Parathyroid adenoma (tissue), 2 donors: Measurements from ENCODE around the gene CFAP52.

ENCODE experiments used
- H2AFZ ChIP-seq: fragments of 300-600 bp; sonication (generic); one replicate; pipeline ENCODE4 v1.7.0; 2017; ENCODE audit warnings: antibody characterized with exemption, mild to moderate bottlenecking
- H3K27ac ChIP-seq: fragments of 300-600 bp; sonication (generic); one replicate; pipeline ENCODE4 v1.7.0; 2017
- H3K27me3 ChIP-seq: fragments of 300-600 bp; sonication (generic); one replicate; pipeline ENCODE4 v1.7.0; 2017; ENCODE audit warnings: low read length; ENCODE audit not compliant: control insufficient read depth, insufficient read depth
- H3K36me3 ChIP-seq: fragments of 300-600 bp; sonication (generic); one replicate; pipeline ENCODE4 v1.7.0; 2017; ENCODE audit warnings: low read length; ENCODE audit not compliant: control insufficient read depth, insufficient read depth
- H3K4me1 ChIP-seq: fragments of 300-600 bp; sonication (generic); one replicate; pipeline ENCODE4 v1.7.0; 2017; ENCODE audit warnings: control low read depth
- H3K4me2 ChIP-seq: fragments of 300-600 bp; sonication (generic); one replicate; pipeline ENCODE4 v1.7.0; 2017; ENCODE audit warnings: low read length
- H3K4me3 ChIP-seq: fragments of 300-600 bp; sonication (generic); one replicate; pipeline ENCODE4 v1.7.0; 2017; ENCODE audit warnings: low read depth, low read length
- H3K79me2 ChIP-seq: fragments of 300-600 bp; sonication (generic); one replicate; pipeline ENCODE4 v1.7.0; 2017; ENCODE audit warnings: control low read depth
- H3K9ac ChIP-seq: fragments of 300-600 bp; sonication (generic); one replicate; pipeline ENCODE4 v1.7.0; 2017; ENCODE audit warnings: mild to moderate bottlenecking
- H3K9me3 ChIP-seq: fragments of 300-600 bp; sonication (generic); one replicate; pipeline ENCODE4 v1.7.0; 2017; ENCODE audit warnings: low read length; ENCODE audit not compliant: control insufficient read depth
- TF ChIP-seq, protein P1 (sequence below): fragments of 300-600 bp; sonication (generic); IDR thresholded peaks from one replicate; pipeline ENCODE4 v1.7.0; 2017; ENCODE audit warnings: antibody characterized with exemption, mild to moderate bottlenecking
- donor health status: primary hyperparathyroidism.

The CFAP52 gene

DNA sequence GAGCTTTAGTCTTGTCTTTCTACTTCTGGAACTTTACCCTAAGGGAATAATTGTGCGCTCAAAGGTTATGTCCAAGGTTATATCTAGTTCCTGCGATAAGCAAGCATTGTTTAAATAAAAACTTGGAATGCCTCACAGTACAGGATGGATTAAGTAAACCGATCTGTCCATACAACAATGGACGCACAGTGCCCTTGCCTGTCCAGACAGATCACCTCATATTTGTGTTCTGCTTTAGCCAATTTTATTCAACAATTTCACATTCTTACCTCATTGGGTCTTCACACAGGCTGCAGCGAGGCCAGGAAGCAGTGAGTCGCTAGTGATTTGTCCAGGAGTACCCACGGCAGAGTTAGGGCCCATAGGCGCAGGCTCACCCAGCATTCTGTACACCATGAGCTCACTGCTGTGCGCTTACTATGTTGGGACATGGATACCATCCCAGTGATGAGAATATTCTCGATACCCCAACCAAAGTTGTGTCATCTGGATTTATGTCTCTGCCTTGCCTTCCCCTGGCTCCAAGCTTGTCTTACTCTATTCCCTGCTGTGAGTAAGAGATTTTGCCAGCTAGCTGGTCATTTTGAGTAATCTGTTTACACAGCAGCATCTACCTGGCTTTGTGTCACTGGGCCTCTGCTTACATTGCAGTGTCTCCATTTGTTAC lies 108.6 kb downstream of the CFAP52 start:
- Histone ChIP-seq H3K9ac (no peak overlapping the region), H3K4me2 (no peak overlapping the region), H3K4me1 (no peaks in the 10 kb centered on the region), H3K36me3 (no peaks in the 10 kb centered on the region), H3K27ac (no peak overlapping the region), H3K79me2 (no peaks in the 10 kb centered on the region), H2AFZ (no peak overlapping the region), H3K4me3 (no peak overlapping the region), H3K27me3 (no peaks in the 10 kb centered on the region), H3K9me3 (no peaks in the 10 kb centered on the region)
- TF ChIP-seq, protein P1, sequence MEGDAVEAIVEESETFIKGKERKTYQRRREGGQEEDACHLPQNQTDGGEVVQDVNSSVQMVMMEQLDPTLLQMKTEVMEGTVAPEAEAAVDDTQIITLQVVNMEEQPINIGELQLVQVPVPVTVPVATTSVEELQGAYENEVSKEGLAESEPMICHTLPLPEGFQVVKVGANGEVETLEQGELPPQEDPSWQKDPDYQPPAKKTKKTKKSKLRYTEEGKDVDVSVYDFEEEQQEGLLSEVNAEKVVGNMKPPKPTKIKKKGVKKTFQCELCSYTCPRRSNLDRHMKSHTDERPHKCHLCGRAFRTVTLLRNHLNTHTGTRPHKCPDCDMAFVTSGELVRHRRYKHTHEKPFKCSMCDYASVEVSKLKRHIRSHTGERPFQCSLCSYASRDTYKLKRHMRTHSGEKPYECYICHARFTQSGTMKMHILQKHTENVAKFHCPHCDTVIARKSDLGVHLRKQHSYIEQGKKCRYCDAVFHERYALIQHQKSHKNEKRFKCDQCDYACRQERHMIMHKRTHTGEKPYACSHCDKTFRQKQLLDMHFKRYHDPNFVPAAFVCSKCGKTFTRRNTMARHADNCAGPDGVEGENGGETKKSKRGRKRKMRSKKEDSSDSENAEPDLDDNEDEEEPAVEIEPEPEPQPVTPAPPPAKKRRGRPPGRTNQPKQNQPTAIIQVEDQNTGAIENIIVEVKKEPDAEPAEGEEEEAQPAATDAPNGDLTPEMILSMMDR: no peak
